ENCODE results near the gene FOXL3. TPM values are rescaled to one million over a fixed set of nuclear protein-coding genes. Genes with fewer than 3 reads are reported as not detected.

FOXL3 gene
- total and polyA plus RNA-seq, 2 experiments from 2014 or later: not detected

DNA sequence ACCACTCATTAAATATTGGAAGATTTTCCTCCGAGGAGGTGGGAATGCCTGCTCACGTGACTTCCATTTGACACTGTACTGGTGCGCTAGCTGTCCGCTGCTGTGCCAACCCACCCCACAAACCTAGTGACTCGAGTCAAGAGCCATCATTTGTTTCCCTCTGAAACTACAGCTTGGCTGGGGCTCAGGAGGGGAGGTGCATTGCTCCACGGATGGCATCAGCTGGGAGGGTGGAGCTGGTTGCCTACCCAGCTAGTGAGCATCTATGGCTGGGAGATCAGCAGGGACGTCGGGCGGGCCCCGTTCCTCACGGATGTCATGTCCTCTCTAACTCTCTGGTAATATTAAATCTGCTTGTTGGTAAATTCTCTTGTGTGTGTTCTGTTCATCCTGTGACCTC, 9.5 kb upstream of the FOXL3 start:
- no peaks in the 10 kb centered on the region for H3K79me2 ChIP-seq (replicated peaks; ENCODE audit: insufficient read depth)
- H3K4me3 ChIP-seq: no peak overlapping the region
- H3K27ac ChIP-seq (ENCODE audit: low read depth): no peak overlapping the region
- ATAC-seq (no peak), DNase-seq (ENCODE audit: low spot score) (no peak)
- TF ChIP-seq EZH2 (IDR thresholded peaks at IDR 0.05; ENCODE audit: low read depth, unreplicated experiment) (no peak), ZNF114 (CRISPR knock-in tag; IDR thresholded peaks at IDR 0.05) (no peak), EZH2phosphoT487 (IDR thresholded peaks at IDR 0.05; ENCODE audit: unreplicated experiment) (no peak), ZNF331 (CRISPR knock-in tag; IDR thresholded peaks at IDR 0.05; ENCODE audit: low read depth) (no peak), JUNB (IDR thresholded peaks at IDR 0.05; ENCODE audit: unreplicated experiment) (no peak), NANOG (IDR thresholded peaks at IDR 0.05; ENCODE audit: borderline replicate concordance) (no peak), STAT1 (IDR thresholded peaks at IDR 0.05; ENCODE audit: unreplicated experiment) (no peak), CREB1 (CRISPR knock-in tag; IDR thresholded peaks at IDR 0.05; ENCODE audit: low read depth) (no peak), POLR2AphosphoS5 (IDR thresholded peaks at IDR 0.05; ENCODE audit: low read depth) (no peak)
- TF ChIP-seq, protein P1, sequence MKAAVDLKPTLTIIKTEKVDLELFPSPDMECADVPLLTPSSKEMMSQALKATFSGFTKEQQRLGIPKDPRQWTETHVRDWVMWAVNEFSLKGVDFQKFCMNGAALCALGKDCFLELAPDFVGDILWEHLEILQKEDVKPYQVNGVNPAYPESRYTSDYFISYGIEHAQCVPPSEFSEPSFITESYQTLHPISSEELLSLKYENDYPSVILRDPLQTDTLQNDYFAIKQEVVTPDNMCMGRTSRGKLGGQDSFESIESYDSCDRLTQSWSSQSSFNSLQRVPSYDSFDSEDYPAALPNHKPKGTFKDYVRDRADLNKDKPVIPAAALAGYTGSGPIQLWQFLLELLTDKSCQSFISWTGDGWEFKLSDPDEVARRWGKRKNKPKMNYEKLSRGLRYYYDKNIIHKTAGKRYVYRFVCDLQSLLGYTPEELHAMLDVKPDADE (IDR thresholded peaks at IDR 0.05): no peak
- TF ChIP-seq, protein P2, sequence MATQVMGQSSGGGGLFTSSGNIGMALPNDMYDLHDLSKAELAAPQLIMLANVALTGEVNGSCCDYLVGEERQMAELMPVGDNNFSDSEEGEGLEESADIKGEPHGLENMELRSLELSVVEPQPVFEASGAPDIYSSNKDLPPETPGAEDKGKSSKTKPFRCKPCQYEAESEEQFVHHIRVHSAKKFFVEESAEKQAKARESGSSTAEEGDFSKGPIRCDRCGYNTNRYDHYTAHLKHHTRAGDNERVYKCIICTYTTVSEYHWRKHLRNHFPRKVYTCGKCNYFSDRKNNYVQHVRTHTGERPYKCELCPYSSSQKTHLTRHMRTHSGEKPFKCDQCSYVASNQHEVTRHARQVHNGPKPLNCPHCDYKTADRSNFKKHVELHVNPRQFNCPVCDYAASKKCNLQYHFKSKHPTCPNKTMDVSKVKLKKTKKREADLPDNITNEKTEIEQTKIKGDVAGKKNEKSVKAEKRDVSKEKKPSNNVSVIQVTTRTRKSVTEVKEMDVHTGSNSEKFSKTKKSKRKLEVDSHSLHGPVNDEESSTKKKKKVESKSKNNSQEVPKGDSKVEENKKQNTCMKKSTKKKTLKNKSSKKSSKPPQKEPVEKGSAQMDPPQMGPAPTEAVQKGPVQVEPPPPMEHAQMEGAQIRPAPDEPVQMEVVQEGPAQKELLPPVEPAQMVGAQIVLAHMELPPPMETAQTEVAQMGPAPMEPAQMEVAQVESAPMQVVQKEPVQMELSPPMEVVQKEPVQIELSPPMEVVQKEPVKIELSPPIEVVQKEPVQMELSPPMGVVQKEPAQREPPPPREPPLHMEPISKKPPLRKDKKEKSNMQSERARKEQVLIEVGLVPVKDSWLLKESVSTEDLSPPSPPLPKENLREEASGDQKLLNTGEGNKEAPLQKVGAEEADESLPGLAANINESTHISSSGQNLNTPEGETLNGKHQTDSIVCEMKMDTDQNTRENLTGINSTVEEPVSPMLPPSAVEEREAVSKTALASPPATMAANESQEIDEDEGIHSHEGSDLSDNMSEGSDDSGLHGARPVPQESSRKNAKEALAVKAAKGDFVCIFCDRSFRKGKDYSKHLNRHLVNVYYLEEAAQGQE (IDR thresholded peaks at IDR 0.05; ENCODE audit: unreplicated experiment): no peak
- TF ChIP-seq, protein P3, sequence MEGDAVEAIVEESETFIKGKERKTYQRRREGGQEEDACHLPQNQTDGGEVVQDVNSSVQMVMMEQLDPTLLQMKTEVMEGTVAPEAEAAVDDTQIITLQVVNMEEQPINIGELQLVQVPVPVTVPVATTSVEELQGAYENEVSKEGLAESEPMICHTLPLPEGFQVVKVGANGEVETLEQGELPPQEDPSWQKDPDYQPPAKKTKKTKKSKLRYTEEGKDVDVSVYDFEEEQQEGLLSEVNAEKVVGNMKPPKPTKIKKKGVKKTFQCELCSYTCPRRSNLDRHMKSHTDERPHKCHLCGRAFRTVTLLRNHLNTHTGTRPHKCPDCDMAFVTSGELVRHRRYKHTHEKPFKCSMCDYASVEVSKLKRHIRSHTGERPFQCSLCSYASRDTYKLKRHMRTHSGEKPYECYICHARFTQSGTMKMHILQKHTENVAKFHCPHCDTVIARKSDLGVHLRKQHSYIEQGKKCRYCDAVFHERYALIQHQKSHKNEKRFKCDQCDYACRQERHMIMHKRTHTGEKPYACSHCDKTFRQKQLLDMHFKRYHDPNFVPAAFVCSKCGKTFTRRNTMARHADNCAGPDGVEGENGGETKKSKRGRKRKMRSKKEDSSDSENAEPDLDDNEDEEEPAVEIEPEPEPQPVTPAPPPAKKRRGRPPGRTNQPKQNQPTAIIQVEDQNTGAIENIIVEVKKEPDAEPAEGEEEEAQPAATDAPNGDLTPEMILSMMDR (conservative IDR thresholded peaks at IDR 0.05; ENCODE audit: low read depth in 2 of 2): no peak
- TF ChIP-seq, protein P4, sequence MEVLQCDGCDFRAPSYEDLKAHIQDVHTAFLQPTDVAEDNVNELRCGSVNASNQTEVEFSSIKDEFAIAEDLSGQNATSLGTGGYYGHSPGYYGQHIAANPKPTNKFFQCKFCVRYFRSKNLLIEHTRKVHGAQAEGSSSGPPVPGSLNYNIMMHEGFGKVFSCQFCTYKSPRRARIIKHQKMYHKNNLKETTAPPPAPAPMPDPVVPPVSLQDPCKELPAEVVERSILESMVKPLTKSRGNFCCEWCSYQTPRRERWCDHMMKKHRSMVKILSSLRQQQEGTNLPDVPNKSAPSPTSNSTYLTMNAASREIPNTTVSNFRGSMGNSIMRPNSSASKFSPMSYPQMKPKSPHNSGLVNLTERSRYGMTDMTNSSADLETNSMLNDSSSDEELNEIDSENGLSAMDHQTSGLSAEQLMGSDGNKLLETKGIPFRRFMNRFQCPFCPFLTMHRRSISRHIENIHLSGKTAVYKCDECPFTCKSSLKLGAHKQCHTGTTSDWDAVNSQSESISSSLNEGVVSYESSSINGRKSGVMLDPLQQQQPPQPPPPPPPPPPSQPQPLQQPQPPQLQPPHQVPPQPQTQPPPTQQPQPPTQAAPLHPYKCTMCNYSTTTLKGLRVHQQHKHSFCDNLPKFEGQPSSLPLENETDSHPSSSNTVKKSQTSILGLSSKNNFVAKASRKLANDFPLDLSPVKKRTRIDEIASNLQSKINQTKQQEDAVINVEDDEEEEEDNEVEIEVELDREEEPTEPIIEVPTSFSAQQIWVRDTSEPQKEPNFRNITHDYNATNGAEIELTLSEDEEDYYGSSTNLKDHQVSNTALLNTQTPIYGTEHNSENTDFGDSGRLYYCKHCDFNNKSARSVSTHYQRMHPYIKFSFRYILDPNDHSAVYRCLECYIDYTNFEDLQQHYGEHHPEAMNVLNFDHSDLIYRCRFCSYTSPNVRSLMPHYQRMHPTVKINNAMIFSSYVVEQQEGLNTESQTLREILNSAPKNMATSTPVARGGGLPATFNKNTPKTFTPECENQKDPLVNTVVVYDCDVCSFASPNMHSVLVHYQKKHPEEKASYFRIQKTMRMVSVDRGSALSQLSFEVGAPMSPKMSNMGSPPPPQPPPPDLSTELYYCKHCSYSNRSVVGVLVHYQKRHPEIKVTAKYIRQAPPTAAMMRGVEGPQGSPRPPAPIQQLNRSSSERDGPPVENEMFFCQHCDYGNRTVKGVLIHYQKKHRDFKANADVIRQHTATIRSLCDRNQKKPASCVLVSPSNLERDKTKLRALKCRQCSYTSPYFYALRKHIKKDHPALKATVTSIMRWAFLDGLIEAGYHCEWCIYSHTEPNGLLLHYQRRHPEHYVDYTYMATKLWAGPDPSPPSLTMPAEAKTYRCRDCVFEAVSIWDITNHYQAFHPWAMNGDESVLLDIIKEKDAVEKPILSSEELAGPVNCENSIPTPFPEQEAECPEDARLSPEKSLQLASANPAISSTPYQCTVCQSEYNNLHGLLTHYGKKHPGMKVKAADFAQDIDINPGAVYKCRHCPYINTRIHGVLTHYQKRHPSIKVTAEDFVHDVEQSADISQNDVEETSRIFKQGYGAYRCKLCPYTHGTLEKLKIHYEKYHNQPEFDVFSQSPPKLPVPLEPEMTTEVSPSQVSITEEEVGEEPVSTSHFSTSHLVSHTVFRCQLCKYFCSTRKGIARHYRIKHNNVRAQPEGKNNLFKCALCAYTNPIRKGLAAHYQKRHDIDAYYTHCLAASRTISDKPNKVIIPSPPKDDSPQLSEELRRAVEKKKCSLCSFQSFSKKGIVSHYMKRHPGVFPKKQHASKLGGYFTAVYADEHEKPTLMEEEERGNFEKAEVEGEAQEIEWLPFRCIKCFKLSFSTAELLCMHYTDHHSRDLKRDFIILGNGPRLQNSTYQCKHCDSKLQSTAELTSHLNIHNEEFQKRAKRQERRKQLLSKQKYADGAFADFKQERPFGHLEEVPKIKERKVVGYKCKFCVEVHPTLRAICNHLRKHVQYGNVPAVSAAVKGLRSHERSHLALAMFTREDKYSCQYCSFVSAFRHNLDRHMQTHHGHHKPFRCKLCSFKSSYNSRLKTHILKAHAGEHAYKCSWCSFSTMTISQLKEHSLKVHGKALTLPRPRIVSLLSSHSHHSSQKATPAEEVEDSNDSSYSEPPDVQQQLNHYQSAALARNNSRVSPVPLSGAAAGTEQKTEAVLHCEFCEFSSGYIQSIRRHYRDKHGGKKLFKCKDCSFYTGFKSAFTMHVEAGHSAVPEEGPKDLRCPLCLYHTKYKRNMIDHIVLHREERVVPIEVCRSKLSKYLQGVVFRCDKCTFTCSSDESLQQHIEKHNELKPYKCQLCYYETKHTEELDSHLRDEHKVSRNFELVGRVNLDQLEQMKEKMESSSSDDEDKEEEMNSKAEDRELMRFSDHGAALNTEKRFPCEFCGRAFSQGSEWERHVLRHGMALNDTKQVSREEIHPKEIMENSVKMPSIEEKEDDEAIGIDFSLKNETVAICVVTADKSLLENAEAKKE (CRISPR knock-in tag; IDR thresholded peaks at IDR 0.05): no peak
- H3K4me3 Mint-ChIP-seq: no peak overlapping the region
- no peak overlapping the region for H3K27ac Mint-ChIP-seq
- no peaks in the 10 kb centered on the region for H3K27me3 ChIP-seq (ENCODE audit: insufficient read depth)
- H3K4me1 Mint-ChIP-seq: no peaks in the 10 kb centered on the region
- H3F3A ChIP-seq (replicated peaks; ENCODE audit: low read depth): no peaks in the 10 kb centered on the region
- H3K9me2 ChIP-seq (ENCODE audit: insufficient read depth): 0 out of 2 replicates have a peak, but pooled peaks cover 5% of the 10 kb centered on the region
- H3K4me2 ChIP-seq: no peak overlapping the region
- H3K4me1 ChIP-seq (ENCODE audit: insufficient read depth): no peaks in the 10 kb centered on the region
- no peak overlapping the region for H2AFZ ChIP-seq
- peaks cover 8% of the 10 kb centered on the region for H3K27me3 Mint-ChIP-seq (ENCODE audit: insufficient read depth, low read depth, poor library complexity)
- peaks cover 29% of the 10 kb centered on the region; the same call in 2 of the 3 replicates for H3K36me3 Mint-ChIP-seq (ENCODE audit: low read depth)
- peaks cover 2% of the 10 kb centered on the region; the same call in 1 of the 2 replicates for H3K36me3 ChIP-seq (ENCODE audit: insufficient read depth)
- H3K9me3 Mint-ChIP-seq: peaks cover 69% of the 10 kb centered on the region
- H4K20me1 ChIP-seq (replicated peaks; ENCODE audit: insufficient read depth): no peaks in the 10 kb centered on the region

All from GM23338 (cell line).